ENCODE data around the gene CLASP1. TPM values are rescaled to one million over a fixed set of nuclear protein-coding genes. Genes with fewer than 3 reads are reported as not detected.
"Not testable (repeated sequence)": the region's sequence is repeated elsewhere in the genome, so short reads cannot be mapped to it uniquely, and the experiment has no call there.

CLASP1 gene
- total and polyA plus RNA-seq, 12 donors: 10.1 to 90.6 (median 71.7) TPM

- Histone ChIP-seq H3K4me3 (no peak overlapping the region), H3K27ac (peak overlapping the region in 8 of 10 donors; percentile 14 to 79 (median 52)), H3K9me3 (no peaks in the 10 kb centered on the region), H3K4me1 (peaks cover 8 to 83% (median 64%) of the 10 kb centered on the region in 9 donors), H3K27me3 (no peaks in the 10 kb centered on the region), H3K36me3 (no peaks in the 10 kb centered on the region)
- DNase-seq (no peak), ATAC-seq (peak in 3 of 8 donors; percentile 7 to 20 (median 11))
- intact Hi-C loops (cut with DNase I): no loop called here
- TF ChIP-seq CTCF (IDR thresholded peaks at IDR 0.05): no peak
- WGBS, 2 donors: 86 to 90% methylated on average over 3 of the region's 3 CpGs
These were observed 84.4 kb downstream of the CLASP1 start for GRCh38 chr2:121564905-121565304.

GRCh38 chr2:121563754-121564153 lies 85.5 kb downstream of the CLASP1 start:
- DNase-seq; H3K9me3 ChIP-seq; H3K27me3 ChIP-seq; intact Hi-C loops (cut with DNase I); H3K4me3 ChIP-seq; H3K36me3 ChIP-seq; ATAC-seq: not testable (repeated sequence)
- Histone ChIP-seq H3K27ac (peak overlapping the region in 2 of 10 donors; percentile 24 to 79), H3K4me1 (peaks cover 8 to 83% (median 52%) of the 10 kb centered on the region in 9 donors)
- 58 to 83% methylated on average over 1 of the region's 1 CpG for WGBS, 2 donors

GRCh38 chr2:121562269-121563176 lies 86.7 kb downstream of the CLASP1 start:
- Histone ChIP-seq H3K27me3 (no peaks in the 10 kb centered on the region), H3K4me1 (peaks cover 8 to 93% (median 52%) of the 10 kb centered on the region in 9 donors), H3K4me3 (no peak overlapping the region), H3K36me3 (no peaks in the 10 kb centered on the region), H3K9me3 (no peaks in the 10 kb centered on the region), H3K27ac (peak overlapping the region in 2 of 10 donors; percentile 17 to 19)
- intact Hi-C loops (cut with DNase I): no loop called here
- ATAC-seq: no peak
- WGBS, 2 donors: 74 to 82% methylated on average over 4 of the region's 4 CpGs
- no peak for TF ChIP-seq CTCF (IDR thresholded peaks at IDR 0.05)
- no peak for DNase-seq

GRCh38 chr2:121561617-121562268 lies 87.5 kb downstream of the CLASP1 start:
- intact Hi-C loops (cut with DNase I): no loop called here
- H3K27ac ChIP-seq: peak overlapping the region in 1 of 10 donors; percentile 17
- ATAC-seq: no peak
- peaks cover 8 to 96% (median 55%) of the 10 kb centered on the region in 9 donors for H3K4me1 ChIP-seq
- WGBS, 2 donors: 90 to 96% methylated on average over 2 of the region's 2 CpGs
- TF ChIP-seq CTCF (IDR thresholded peaks at IDR 0.05): no peak
- H3K9me3 ChIP-seq: no peaks in the 10 kb centered on the region
- H3K36me3 ChIP-seq: no peaks in the 10 kb centered on the region
- DNase-seq: no peak
- H3K4me3 ChIP-seq: no peak overlapping the region
- no peaks in the 10 kb centered on the region for H3K27me3 ChIP-seq
